H9 (cell line): Measurements from ENCODE around the gene CRACR2B. TPM values are rescaled to one million over a fixed set of nuclear protein-coding genes. Genes with fewer than 3 reads are reported as not detected.

Source experiments
- DNase-seq: peaks from one replicate; pipeline ENCODE4 v3.0.0-alpha.2; 2017
- H2AFZ ChIP-seq: one replicate; pipeline ENCODE4 v1.6.1; 2013; ENCODE audit warnings: mild to moderate bottlenecking, low read length, control low read depth, moderate library complexity
- H2AK5ac ChIP-seq: 2 replicates; pipeline ENCODE4 v1.6.1; 2013; ENCODE audit warnings: low read length, control low read depth, mixed read lengths; ENCODE audit not compliant: insufficient read length
- H2BK120ac ChIP-seq: one replicate; pipeline ENCODE4 v1.6.1; 2013; ENCODE audit warnings: low read depth, mild to moderate bottlenecking, low read length, control low read depth, inconsistent platforms; ENCODE audit not compliant: poor library complexity, severe bottlenecking
- H2BK12ac ChIP-seq: 2 replicates; pipeline ENCODE4 v1.6.1; 2013; ENCODE audit warnings: low read length, control low read depth, mixed read lengths, low read depth; ENCODE audit not compliant: insufficient read length
- H2BK15ac ChIP-seq: 2 replicates; pipeline ENCODE4 v1.6.1; 2013; ENCODE audit warnings: low read depth, low read length, control low read depth
- H2BK20ac ChIP-seq: one replicate; pipeline ENCODE4 v1.6.1; 2013; ENCODE audit warnings: low read depth, mild to moderate bottlenecking, low read length, control low read depth, inconsistent platforms; ENCODE audit not compliant: poor library complexity, severe bottlenecking
- H2BK5ac ChIP-seq: 2 replicates; pipeline ENCODE4 v1.6.1; 2013; ENCODE audit warnings: low read length, control low read depth, mixed read lengths; ENCODE audit not compliant: insufficient read length
- H3K14ac ChIP-seq: 2 replicates; pipeline ENCODE4 v1.6.1; 2013; ENCODE audit warnings: low read length, control low read depth; ENCODE audit not compliant: insufficient read depth
- H3K18ac ChIP-seq: 2 replicates; pipeline ENCODE4 v1.6.1; 2013; ENCODE audit warnings: low read depth, mild to moderate bottlenecking, mixed read lengths, low read length, control low read depth; ENCODE audit not compliant: insufficient read length
- H3K23ac ChIP-seq: 2 replicates; pipeline ENCODE4 v1.6.1; 2013; ENCODE audit warnings: low read length, control low read depth, mixed read lengths, low read depth; ENCODE audit not compliant: insufficient read length
- H3K23me2 ChIP-seq: 2 replicates; pipeline ENCODE4 v1.6.1; 2013; ENCODE audit warnings: low read depth, mild to moderate bottlenecking, mixed read lengths, low read length, control low read depth; ENCODE audit not compliant: insufficient read length, poor library complexity, severe bottlenecking
- H3K27ac ChIP-seq: 2 replicates; pipeline ENCODE4 v1.5.1; 2013; ENCODE audit warnings: low read length, control low read depth, mixed read lengths, low read depth; ENCODE audit not compliant: insufficient read length
- H3K27me3 ChIP-seq: 2 replicates; pipeline ENCODE4 v1.6.1; 2013; ENCODE audit warnings: low read length, control low read depth, inconsistent platforms; ENCODE audit not compliant: insufficient read depth
- H3K4ac ChIP-seq: 2 replicates; pipeline ENCODE4 v1.6.1; 2013; ENCODE audit warnings: low read depth, mild to moderate bottlenecking, control low read depth, inconsistent platforms, low read length, moderate library complexity
- H3K4me1 ChIP-seq: 2 replicates; pipeline ENCODE4 v1.6.1; 2013; ENCODE audit warnings: low read length, control low read depth, inconsistent platforms; ENCODE audit not compliant: insufficient read depth
- H3K4me2 ChIP-seq: 2 replicates; pipeline ENCODE4 v1.6.1; 2013; ENCODE audit warnings: low read length, control low read depth, mixed read lengths; ENCODE audit not compliant: insufficient read length, insufficient read depth
- H3K56ac ChIP-seq: 2 replicates; pipeline ENCODE4 v1.6.1; 2013; ENCODE audit warnings: low read depth, mild to moderate bottlenecking, mixed read lengths, low read length, control low read depth; ENCODE audit not compliant: insufficient read length
- H3K79me1 ChIP-seq: 2 replicates; pipeline ENCODE4 v1.6.1; 2013; ENCODE audit warnings: low read depth, mild to moderate bottlenecking, moderate library complexity, low read length, control low read depth, inconsistent platforms; ENCODE audit not compliant: insufficient read depth, poor library complexity, severe bottlenecking
- H3K79me2 ChIP-seq: 2 replicates; pipeline ENCODE4 v1.6.1; 2013; ENCODE audit warnings: low read length, control low read depth, inconsistent platforms; ENCODE audit not compliant: insufficient read depth
- H3K9ac ChIP-seq: 2 replicates; pipeline ENCODE4 v1.6.1; 2013; ENCODE audit warnings: low read length, control low read depth, mixed read lengths; ENCODE audit not compliant: insufficient read length; ENCODE audit errors: extremely low read depth
- H3K9me3 ChIP-seq: one replicate; pipeline ENCODE4 v1.6.1; 2013; ENCODE audit warnings: low read depth, low read length, inconsistent platforms; ENCODE audit not compliant: control insufficient read depth
- H3T11ph ChIP-seq: one replicate; pipeline ENCODE4 v1.6.1; 2013; ENCODE audit warnings: mild to moderate bottlenecking, low read length, control low read depth, inconsistent platforms
- H4K20me1 ChIP-seq: one replicate; pipeline ENCODE4 v1.6.1; 2013; ENCODE audit not compliant: control insufficient read depth, insufficient read length, insufficient read depth
- H4K5ac ChIP-seq: 2 replicates; pipeline ENCODE4 v1.6.1; 2013; ENCODE audit warnings: low read depth, mild to moderate bottlenecking, mixed read lengths, low read length, control low read depth; ENCODE audit not compliant: insufficient read length
- H4K8ac ChIP-seq: replicated peaks from 2 replicates; pipeline ENCODE4 v1.6.1; 2013; ENCODE audit warnings: low read length, control low read depth, mixed read lengths, low read depth; ENCODE audit not compliant: insufficient read length
- H4K91ac ChIP-seq: 2 replicates; pipeline ENCODE4 v1.6.1; 2013; ENCODE audit warnings: low read depth, mild to moderate bottlenecking, moderate library complexity, mixed read lengths, low read length, control low read depth; ENCODE audit not compliant: insufficient read length
- H3K27ac Mint-ChIP-seq, 3 experiments: 2 replicates in 2 of 3; 3 replicates in 1 of 3; pipeline ENCODE4 v1.8.0; 2020 to 2021; ENCODE audit warnings: mixed read lengths in 3 of 3, mild to moderate bottlenecking in 1 of 3, moderate library complexity in 1 of 3
- H3K27me3 Mint-ChIP-seq: 2 replicates; pipeline ENCODE4 v1.8.0; 2021; ENCODE audit warnings: low read depth, mild to moderate bottlenecking, moderate library complexity, mixed read lengths
- H3K36me3 Mint-ChIP-seq, 3 experiments: 2 replicates in 2 of 3; 3 replicates in 1 of 3; pipeline ENCODE4 v1.8.0; 2020 to 2021; ENCODE audit warnings: low read depth in 3 of 3, mixed read lengths in 3 of 3; ENCODE audit not compliant: insufficient read depth in 1 of 3
- H3K4me1 Mint-ChIP-seq, 2 experiments: 2 replicates each; pipeline ENCODE4 v1.8.0; 2020; ENCODE audit warnings: mixed read lengths in 2 of 2
- H3K4me3 Mint-ChIP-seq, 2 experiments: 2 replicates in 1 of 2; 3 replicates in 1 of 2; pipeline ENCODE4 v1.8.0; 2020 to 2021; ENCODE audit warnings: mild to moderate bottlenecking in 2 of 2, mixed read lengths in 2 of 2, moderate library complexity in 1 of 2
- H3K9me3 Mint-ChIP-seq, 2 experiments: 2 replicates in 1 of 2; 3 replicates in 1 of 2; pipeline ENCODE4 v1.8.0; 2020; ENCODE audit warnings: mild to moderate bottlenecking in 2 of 2, mixed read lengths in 2 of 2, moderate library complexity in 1 of 2
- CTCF ChIP-seq: fragments of 200-600 bp; sonication (generic); conservative IDR thresholded peaks from 3 replicates; pipeline ENCODE4 v1.8.0; 2021; ENCODE audit warnings: antibody characterized with exemption, mild to moderate bottlenecking
- WGBS: extraction: QIAGEN DNeasy Blood & Tissue Kit; methylation state at CpG from one replicate; pipeline ENCODE4 v1.1.7; 2013; ENCODE audit warnings: missing lambda C conversion rate, low lambda C conversion rate, mixed read lengths; ENCODE audit not compliant: insufficient read length; ENCODE audit errors: extremely low coverage; 5-methylcytosine and 5-hydroxymethylcytosine counted together
- total RNA-seq: library from RNA; stranded (reverse); gene quantifications from 2 replicates; pipeline ENCODE4 v1.2.1, GENCODE V29; 2021

The CRACR2B gene
- total RNA-seq, 1 experiment from 2014 or later: 29.0 TPM

- Mint-ChIP-seq H3K4me3 (no peak overlapping the region), H3K36me3 (peaks cover 0 to 13% (median 0%) of the 10 kb centered on the region in 3 experiments; a peak in 3 of 7 replicates), H3K4me1 (peaks cover 17 to 65% of the 10 kb centered on the region in 2 experiments), H3K27ac (no peak overlapping the region; a peak in 1 of 7 replicates), H3K9me3 (no peaks in the 10 kb centered on the region), H3K27me3 (peaks cover 21% of the 10 kb centered on the region)
- TF ChIP-seq CTCF: no peak
- no CpG with 5 or more reads among the region's 27 CpGs for WGBS
- H2BK20ac ChIP-seq: no peak overlapping the region
- H3K79me2 ChIP-seq: no peaks in the 10 kb centered on the region
- no peaks in the 10 kb centered on the region for H3K23me2 ChIP-seq
- no peak overlapping the region for H4K8ac ChIP-seq
- no peak overlapping the region for H2BK5ac ChIP-seq
- H3K14ac ChIP-seq: no peak overlapping the region
- no peak overlapping the region for H3T11ph ChIP-seq
- no peak overlapping the region for H3K56ac ChIP-seq
- H4K5ac ChIP-seq: no peak overlapping the region
- no peak overlapping the region for H2AK5ac ChIP-seq
- no peak overlapping the region for H3K4ac ChIP-seq
- no peak overlapping the region for H2BK12ac ChIP-seq
- H3K18ac ChIP-seq: no peak overlapping the region
- no peak for DNase-seq
- H3K27me3 ChIP-seq: no peaks in the 10 kb centered on the region
- no peaks in the 10 kb centered on the region; the same call in 1 of the 2 replicates for H3K4me1 ChIP-seq
- H3K9me3 ChIP-seq: no peaks in the 10 kb centered on the region
- no peaks in the 10 kb centered on the region for H3K79me1 ChIP-seq
- no peak overlapping the region for H4K91ac ChIP-seq
- no peak overlapping the region for H2AFZ ChIP-seq
- no peak overlapping the region for H3K9ac ChIP-seq
- H4K20me1 ChIP-seq: no peaks in the 10 kb centered on the region
- no peak overlapping the region for H2BK120ac ChIP-seq
- H3K23ac ChIP-seq: no peak overlapping the region
- H3K27ac ChIP-seq: no peak overlapping the region
- no peak overlapping the region for H2BK15ac ChIP-seq
- no peak overlapping the region for H3K4me2 ChIP-seq
These were observed 30.5 kb downstream of the CRACR2B start for GRCh38 chr11:858053-858761.
